ENCODE results near the gene SMAD1. TPM values are rescaled to one million over a fixed set of nuclear protein-coding genes. Genes with fewer than 3 reads are reported as not detected.

Gene SMAD1
- total and polyA plus RNA-seq, 2 of the 4 experiments (the other 2 are of a cell fraction), result 11.6 to 17.6 TPM

GRCh38 chr4:145565328-145565727 lies 83.7 kb downstream of the SMAD1 start:
- no peak overlapping the region for H3K4me2 ChIP-seq (ENCODE audit: low read depth, low read length)
- no peak overlapping the region for H2BK20ac ChIP-seq (ENCODE audit: low read depth, low read length)
- no peak for ATAC-seq (ENCODE audit: low read depth)
- H3K56ac ChIP-seq (ENCODE audit: extremely low read depth, insufficient read depth, low read length), result no peak overlapping the region
- no peak overlapping the region for H3K9ac ChIP-seq (ENCODE audit: low read depth, low read length)
- no peak overlapping the region for H3K14ac ChIP-seq (replicated peaks; ENCODE audit: low read depth, low read length)
- no peaks in the 10 kb centered on the region for H3K9me1 ChIP-seq (ENCODE audit: insufficient read depth, low read length)
- H3K36me3 ChIP-seq (ENCODE audit: control insufficient read depth, insufficient read depth, low read length), result no peaks in the 10 kb centered on the region
- no peak overlapping the region for H2AFZ ChIP-seq (replicated peaks; ENCODE audit: low read length, poor library complexity)
- no peak overlapping the region for H3K18ac ChIP-seq (ENCODE audit: low read depth, low read length)
- ChIA-PET CTCF (interaction anchor here (0.6 to 1.0 kb wide), 2 partner anchors 9 to 332 kb away, joined by 3 read pairs; no protein-coding TSS in a partner anchor), POLR2A (ENCODE audit: unreplicated experiment) (no interaction called here)
- no CpG with 5 or more reads among the region's 1 CpG for WGBS, 2 experiments (ENCODE audit: extremely low coverage in 2 of 2, insufficient read length in 1 of 2)
- H2AK5ac ChIP-seq (ENCODE audit: low read depth, low read length), result no peak overlapping the region
- no peak for TF ChIP-seq POLR2A (IDR thresholded peaks at IDR 0.05; ENCODE audit: low read depth, low read length)
- TF ChIP-seq RAD21 (IDR thresholded peaks at IDR 0.05; ENCODE audit: low read length), result no peak
- TF ChIP-seq USF2 (IDR thresholded peaks at IDR 0.05; ENCODE audit: low read depth, low read length), result no peak
- TF ChIP-seq SMC3 (IDR thresholded peaks at IDR 0.05; ENCODE audit: low read depth, low read length), result no peak
- no peak for TF ChIP-seq MAZ (IDR thresholded peaks at IDR 0.05; ENCODE audit: borderline replicate concordance, low read depth, low read length)
- no peak for TF ChIP-seq ELK1 (IDR thresholded peaks at IDR 0.05; ENCODE audit: borderline replicate concordance, low read depth, low read length)
- no peak for TF ChIP-seq FOS (IDR thresholded peaks at IDR 0.05; ENCODE audit: low read depth, low read length)
- no peak for TF ChIP-seq MAFK (IDR thresholded peaks at IDR 0.05; ENCODE audit: low read depth, low read length)
- TF ChIP-seq RFX5 (IDR thresholded peaks at IDR 0.05; ENCODE audit: low read depth, low read length), result no peak
- no peak for TF ChIP-seq CEBPB (IDR thresholded peaks at IDR 0.05; ENCODE audit: low read depth, low read length)
- no peak overlapping the region for H3K23ac ChIP-seq (ENCODE audit: low read depth, low read length)
- no peaks in the 10 kb centered on the region for H3K4me1 ChIP-seq (ENCODE audit: control insufficient read depth, insufficient read depth, low read length)
- H4K91ac ChIP-seq (ENCODE audit: insufficient read depth, low read depth, low read length), result no peak overlapping the region
- H3K27me3 ChIP-seq (ENCODE audit: control insufficient read depth, insufficient read depth, low read length), result no peaks in the 10 kb centered on the region
- no peaks in the 10 kb centered on the region; the same call in 1 of the 2 replicates for H3K9me3 ChIP-seq (ENCODE audit: control insufficient read depth, insufficient read depth, low read length)
- BruUV-seq (replicated peaks), result no TSS peak
- no peak overlapping the region for H2BK120ac ChIP-seq (ENCODE audit: low read depth, low read length)
- H4K8ac ChIP-seq (ENCODE audit: low read depth in 2 of 2, low read length in 2 of 2), result no peak overlapping the region
- no peak overlapping the region for H2BK5ac ChIP-seq (ENCODE audit: low read depth, low read length, poor library complexity, severe bottlenecking)
- dilution Hi-C loops (cut with HindIII; ENCODE audit: low sequenced_read_pairs, unreplicated experiment) (no loop called here), intact Hi-C loops (cut with micrococcal nuclease) (no loop called here), in situ Hi-C loops (cut with MboI; ENCODE audit: low sequenced_read_pairs) (no loop called here)
- H3K4ac ChIP-seq (ENCODE audit: low read depth, low read length), result no peak overlapping the region
- no peak overlapping the region for H3K27ac ChIP-seq (ENCODE audit: insufficient read depth, low read length)
- H3K79me1 ChIP-seq (ENCODE audit: low read depth in 1 of 2, low read length in 2 of 2), result no peaks in the 10 kb centered on the region
- H3K4me3 ChIP-seq (ENCODE audit: insufficient read depth, low read depth, low read length), result no peak overlapping the region
- no peak overlapping the region for H2BK15ac ChIP-seq (ENCODE audit: low read depth, low read length)
- no peak overlapping the region for H4K5ac ChIP-seq (ENCODE audit: low read depth, low read length)
- no peak overlapping the region for H2AK9ac ChIP-seq (replicated peaks; ENCODE audit: low read depth, low read length, poor library complexity)
- H4K20me1 ChIP-seq (ENCODE audit: insufficient read depth, low read length), result no peaks in the 10 kb centered on the region
- no peak for DNase-seq
